SW 1271 (cell line): ENCODE results near the gene MLST8.

Experiments
- DNase-seq, 2 experiments: peaks; one replicate each; lab custom pipeline; 2025; lab: John Stamatoyannopoulos, UW

The MLST8 gene

GRCh38 chr16:2173366-2173765 is 31.9 kb upstream of the MLST8 start:
- no peak for DNase-seq

- no peak for DNase-seq
Measured at GRCh38 chr16:2173916-2174315, 31.3 kb upstream of the MLST8 start.

- no peak for DNase-seq
Measured at GRCh38 chr16:2174396-2175131, 30.7 kb upstream of the MLST8 start.

- DNase-seq = no peak
Measured at GRCh38 chr16:2175454-2175853, 29.8 kb upstream of the MLST8 start.

- no peak for DNase-seq
Measured at GRCh38 chr16:2176047-2176446, 29.2 kb upstream of the MLST8 start.

- DNase-seq = no peak
Measured at GRCh38 chr16:2177101-2177500, 28.2 kb upstream of the MLST8 start.

GRCh38 chr16:2177561-2177960 is 27.7 kb upstream of the MLST8 start:
- no peak for DNase-seq

- no peak for DNase-seq
Measured at GRCh38 chr16:2178321-2179106, 26.7 kb upstream of the MLST8 start.

GRCh38 chr16:2179107-2179501 is 26.1 kb upstream of the MLST8 start:
- DNase-seq = no peak

GRCh38 chr16:2179576-2179975 is 25.7 kb upstream of the MLST8 start:
- DNase-seq = no peak

- DNase-seq = no peak
Measured at GRCh38 chr16:2180461-2180860, 24.8 kb upstream of the MLST8 start.

- no peak for DNase-seq
Measured at GRCh38 chr16:2180962-2181923, 24.0 kb upstream of the MLST8 start.

GRCh38 chr16:2181952-2182351 is 23.3 kb upstream of the MLST8 start:
- DNase-seq = no peak

GRCh38 chr16:2183671-2184070 is 21.6 kb upstream of the MLST8 start:
- DNase-seq = no peak

- no peak for DNase-seq
Measured at GRCh38 chr16:2184346-2184745, 20.9 kb upstream of the MLST8 start.

- DNase-seq = no peak
Measured at GRCh38 chr16:2184962-2185361, 20.3 kb upstream of the MLST8 start.

- no peak for DNase-seq
Measured at GRCh38 chr16:2186064-2186463, 19.2 kb upstream of the MLST8 start.

- DNase-seq = no peak
Measured at GRCh38 chr16:2186505-2186904, 18.7 kb upstream of the MLST8 start.

GRCh38 chr16:2187212-2187611 is 18.0 kb upstream of the MLST8 start:
- no peak for DNase-seq

- no peak for DNase-seq
Measured at GRCh38 chr16:2188395-2188794, 16.9 kb upstream of the MLST8 start.

GRCh38 chr16:2189252-2189893 is 15.9 kb upstream of the MLST8 start:
- DNase-seq = no peak
